HepG2 (cell line): ENCODE measurements around the gene NTMT1. TPM values are rescaled to one million over a fixed set of nuclear protein-coding genes. Genes with fewer than 3 reads are reported as not detected.

ENCODE experiments used
- ATAC-seq: fragments of 200-7000 bp; cut with Tn5 transposase; 3 replicates; pipeline ENCODE4 v1.9.1; 2020; ENCODE audit warnings: mild to moderate bottlenecking, moderate library complexity
- BruUV-seq: library from RNA; stranded (reverse); fragments of 400-500 nt; replicated peaks from 2 replicates; lab custom pipeline; 2021; lab: Mats Ljungman, UMichigan
- CTCF ChIA-PET: fragments of 300-600 bp; formaldehyde crosslinking; extraction: SDS; loops from one replicate; lab custom pipeline; 2021; ENCODE audit warnings: low total read pairs, inconsistent platforms, low intra/inter-chr PET ratio; lab: Yijun Ruan, JAX
- POLR2A ChIA-PET: fragments of 350-600 bp; sonication (Branson Sonifier 250); formaldehyde crosslinking; loops from one replicate; lab custom pipeline; 2020; ENCODE audit warnings: antibody characterized with exemption, inconsistent platforms; lab: Yijun Ruan, JAX
- DNase-seq: peaks from one replicate; pipeline ENCODE4 v3.0.0-alpha.2; 2015; ENCODE audit warnings: low spot score
- FAIRE-seq: peaks from 3 replicates; lab custom pipeline; 2011; peaks lifted over from hg19 to GRCh38; lab: Jason Lieb, UNC
- H2AFZ ChIP-seq: one replicate; pipeline ENCODE4 v1.6.1; 2011; ENCODE audit warnings: low read length, inconsistent platforms
- H3K27ac ChIP-seq: fragments of 300-600 bp; 3 replicates; pipeline ENCODE4 v1.8.0; 2011; ENCODE audit warnings: mixed run types, mild to moderate bottlenecking, mixed read lengths, low read length, inconsistent platforms; ENCODE audit not compliant: insufficient read depth; ENCODE audit errors: extremely low read length
- H3K27me3 ChIP-seq, 2 experiments: fragments of 200-600 bp in 1 of 2; 2 replicates in 1 of 2; 3 replicates in 1 of 2; pipeline versions ENCODE4 v1.6.0 to v1.8.0; 2011; ENCODE audit warnings: low read length in 2 of 2, mild to moderate bottlenecking in 2 of 2, moderate library complexity in 2 of 2, inconsistent platforms in 1 of 2; ENCODE audit not compliant: insufficient read depth in 2 of 2, control insufficient read depth in 1 of 2
- H3K36me3 ChIP-seq, 2 experiments: fragments of 200-600 bp in 1 of 2; replicated peaks in 1 of 2; 2 replicates in 1 of 2; 3 replicates in 1 of 2; pipeline versions ENCODE4 v1.5.1 to v1.8.0; 2011; ENCODE audit warnings: low read length in 2 of 2, inconsistent platforms in 1 of 2; ENCODE audit not compliant: insufficient read depth in 2 of 2, control insufficient read depth in 1 of 2
- H3K4me1 ChIP-seq: 2 replicates; pipeline ENCODE4 v1.5.1; 2012; ENCODE audit warnings: low read length, inconsistent platforms; ENCODE audit not compliant: insufficient read depth
- H3K4me2 ChIP-seq: 2 replicates; pipeline ENCODE4 v1.6.0; 2011; ENCODE audit warnings: low read depth, low read length, inconsistent platforms
- H3K4me3 ChIP-seq, 3 experiments: fragments of 200-600 bp in 1 of 3; sonication (generic), shearing (Covaris generic) in 1 of 3; replicated peaks in 1 of 3; 2 replicates each; pipeline ENCODE4 v1.5.1; 2011 to 2016; ENCODE audit warnings: low read length in 3 of 3, inconsistent platforms in 2 of 3, low read depth in 2 of 3, mild to moderate bottlenecking in 2 of 3, control low read depth in 1 of 3, mixed read lengths in 1 of 3; ENCODE audit not compliant: insufficient read depth in 1 of 3
- H3K79me2 ChIP-seq: one replicate; pipeline ENCODE4 v1.6.1; 2011; ENCODE audit warnings: low read length, inconsistent platforms; ENCODE audit not compliant: insufficient read depth
- H3K9ac ChIP-seq: 2 replicates; pipeline ENCODE4 v1.6.0; 2011; ENCODE audit warnings: mild to moderate bottlenecking, low read depth, low read length, inconsistent platforms; ENCODE audit not compliant: insufficient read depth
- H3K9me3 ChIP-seq: 2 replicates; pipeline ENCODE4 v1.5.1; 2012; ENCODE audit warnings: mild to moderate bottlenecking, low read length
- H4K20me1 ChIP-seq: 2 replicates; pipeline ENCODE4 v1.6.0; 2011; ENCODE audit warnings: inconsistent platforms, mild to moderate bottlenecking, low read length, moderate library complexity; ENCODE audit not compliant: insufficient read depth
- IRF2 ChIP-seq: IDR thresholded peaks from 2 replicates; pipeline ENCODE4 v1.6.1; 2018; ENCODE audit warnings: missing genetic modification reagents, missing compliant biosample characterization
- KDM1A ChIP-seq: IDR thresholded peaks from 2 replicates; pipeline ENCODE4 v1.6.1; 2016; ENCODE audit warnings: missing compliant biosample characterization
- MAZ ChIP-seq, 2 experiments: sonication (generic) in 1 of 2; formaldehyde crosslinking in 1 of 2; IDR thresholded peaks; 2 replicates each; pipeline versions ENCODE4 v1.5.0 to v1.6.1; 2012 to 2020; ENCODE audit warnings: low read depth in 2 of 2, mild to moderate bottlenecking in 2 of 2, borderline replicate concordance in 1 of 2, improper control_type of control experiment in 1 of 2, low read length in 1 of 2, missing genetic modification reagents in 1 of 2, moderate library complexity in 1 of 2
- MBD4 ChIP-seq: IDR thresholded peaks from 2 replicates; pipeline ENCODE4 v1.6.1; 2012; ENCODE audit warnings: low read length, inconsistent platforms, borderline replicate concordance
- NR0B2 ChIP-seq: sonication (generic); formaldehyde crosslinking; IDR thresholded peaks from 2 replicates; pipeline ENCODE4 v1.4.0; 2020; ENCODE audit warnings: mild to moderate bottlenecking, missing genetic modification reagents
- TOPORS ChIP-seq: sonication (generic); formaldehyde crosslinking; IDR thresholded peaks from 2 replicates; pipeline ENCODE4 v1.8.0; 2023; ENCODE audit warnings: mild to moderate bottlenecking, missing genetic modification reagents
- ZBTB26 ChIP-seq: IDR thresholded peaks from 2 replicates; pipeline ENCODE4 v1.6.1; 2016; ENCODE audit warnings: missing compliant biosample characterization, missing genetic modification reagents, borderline replicate concordance
- ZNF569 ChIP-seq: sonication (generic); formaldehyde crosslinking; IDR thresholded peaks from 2 replicates; pipeline ENCODE4 v1.5.0; 2020; ENCODE audit warnings: mild to moderate bottlenecking, missing genetic modification reagents, moderate library complexity, borderline replicate concordance
- WGBS: methylation state at CpG from one replicate; pipeline ENCODE4 v1.1.6; 2017; ENCODE audit warnings: low lambda C conversion rate; 5-methylcytosine and 5-hydroxymethylcytosine counted together
- in situ Hi-C: cut with HindIII; loops from 2 replicates; pipeline ENCODE4 v1.10.0; 2017; ENCODE audit warnings: low pct_unique_long_range_greater_than_20kb; ENCODE audit not compliant: extremely low pct_ligation_motif_present
- intact Hi-C: fragments of 100-400 bp; cut with micrococcal nuclease; formaldehyde crosslinking; loops from one replicate; pipeline ENCODE4 v1.10.0; 2022; ENCODE audit not compliant: unreplicated experiment
- polyA plus RNA-seq, 8 experiments: library from polyadenylated mRNA; depleted of rRNA in 3 of 8; stranded (reverse) in 7 of 8; unstranded in 1 of 8; fragments of >200 nt; fragmentation: Illumina TruSeq in 4 of 8; extraction: Trizol in 4 of 8; gene quantifications; 2 replicates each; pipeline versions ENCODE4 v1.2.1 to v1.2.3, GENCODE V29; 2011 to 2016; ENCODE audit warnings: low read depth in 4 of 8, missing spikeins in 1 of 8, mixed read lengths in 1 of 8; ENCODE audit not compliant: insufficient read depth in 1 of 8
- total RNA-seq, 5 experiments: library from RNA; depleted of rRNA; stranded (reverse); fragments of >200 nt; fragmentation: Illumina TruSeq; extraction: Trizol; gene quantifications; 2 replicates each; pipeline ENCODE4 v1.2.3, GENCODE V29; 2016; ENCODE audit warnings: low read depth in 1 of 5
- TF ChIP-seq, protein P1 (sequence below): sonication (generic); formaldehyde crosslinking; IDR thresholded peaks from 2 replicates; pipeline ENCODE4 v1.4.0; 2020; ENCODE audit warnings: missing genetic modification reagents
- TF ChIP-seq, protein P2 (sequence below): sonication (generic); formaldehyde crosslinking; IDR thresholded peaks from 2 replicates; pipeline ENCODE4 v1.5.0; 2020; ENCODE audit warnings: mild to moderate bottlenecking, missing genetic modification reagents

NTMT1 gene
- total and polyA plus RNA-seq, 2 of the 13 experiments (the other 11 are each of a cell fraction or from before 2014, with no cell fraction given): 49.1 to 53.8 TPM

- CTCF ChIA-PET: no interaction called here
- Histone ChIP-seq H3K27ac (no peak overlapping the region), H3K4me1 (no peaks in the 10 kb centered on the region), H3K9ac (no peak overlapping the region), H2AFZ (no peak overlapping the region), H3K4me2 (no peak overlapping the region), H3K36me3 (no peaks in the 10 kb centered on the region), H3K79me2 (no peaks in the 10 kb centered on the region), H3K9me3 (no peaks in the 10 kb centered on the region), H4K20me1 (no peaks in the 10 kb centered on the region), H3K27me3 (peaks cover 22 to 76% of the 10 kb centered on the region in 2 experiments), H3K4me3 (no peak overlapping the region)
- BruUV-seq: no TSS peak
- DNase-seq: no peak
- in situ Hi-C loops (no loop called here), intact Hi-C loops (no loop called here)
- ATAC-seq: no peak
- no peak for FAIRE-seq
- WGBS: 0% methylated on average over 3 of the region's 9 CpGs
- TF ChIP-seq, protein P1, sequence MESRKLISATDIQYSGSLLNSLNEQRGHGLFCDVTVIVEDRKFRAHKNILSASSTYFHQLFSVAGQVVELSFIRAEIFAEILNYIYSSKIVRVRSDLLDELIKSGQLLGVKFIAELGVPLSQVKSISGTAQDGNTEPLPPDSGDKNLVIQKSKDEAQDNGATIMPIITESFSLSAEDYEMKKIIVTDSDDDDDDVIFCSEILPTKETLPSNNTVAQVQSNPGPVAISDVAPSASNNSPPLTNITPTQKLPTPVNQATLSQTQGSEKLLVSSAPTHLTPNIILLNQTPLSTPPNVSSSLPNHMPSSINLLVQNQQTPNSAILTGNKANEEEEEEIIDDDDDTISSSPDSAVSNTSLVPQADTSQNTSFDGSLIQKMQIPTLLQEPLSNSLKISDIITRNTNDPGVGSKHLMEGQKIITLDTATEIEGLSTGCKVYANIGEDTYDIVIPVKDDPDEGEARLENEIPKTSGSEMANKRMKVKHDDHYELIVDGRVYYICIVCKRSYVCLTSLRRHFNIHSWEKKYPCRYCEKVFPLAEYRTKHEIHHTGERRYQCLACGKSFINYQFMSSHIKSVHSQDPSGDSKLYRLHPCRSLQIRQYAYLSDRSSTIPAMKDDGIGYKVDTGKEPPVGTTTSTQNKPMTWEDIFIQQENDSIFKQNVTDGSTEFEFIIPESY: no peak
- no peak for TF ChIP-seq MBD4
- TF ChIP-seq, protein P2, sequence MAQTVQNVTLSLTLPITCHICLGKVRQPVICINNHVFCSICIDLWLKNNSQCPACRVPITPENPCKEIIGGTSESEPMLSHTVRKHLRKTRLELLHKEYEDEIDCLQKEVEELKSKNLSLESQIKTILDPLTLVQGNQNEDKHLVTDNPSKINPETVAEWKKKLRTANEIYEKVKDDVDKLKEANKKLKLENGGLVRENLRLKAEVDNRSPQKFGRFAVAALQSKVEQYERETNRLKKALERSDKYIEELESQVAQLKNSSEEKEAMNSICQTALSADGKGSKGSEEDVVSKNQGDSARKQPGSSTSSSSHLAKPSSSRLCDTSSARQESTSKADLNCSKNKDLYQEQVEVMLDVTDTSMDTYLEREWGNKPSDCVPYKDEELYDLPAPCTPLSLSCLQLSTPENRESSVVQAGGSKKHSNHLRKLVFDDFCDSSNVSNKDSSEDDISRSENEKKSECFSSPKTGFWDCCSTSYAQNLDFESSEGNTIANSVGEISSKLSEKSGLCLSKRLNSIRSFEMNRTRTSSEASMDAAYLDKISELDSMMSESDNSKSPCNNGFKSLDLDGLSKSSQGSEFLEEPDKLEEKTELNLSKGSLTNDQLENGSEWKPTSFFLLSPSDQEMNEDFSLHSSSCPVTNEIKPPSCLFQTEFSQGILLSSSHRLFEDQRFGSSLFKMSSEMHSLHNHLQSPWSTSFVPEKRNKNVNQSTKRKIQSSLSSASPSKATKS: no peak
- no peak for TF ChIP-seq ZNF569 (CRISPR knock-in tag)
- TF ChIP-seq ZBTB26 (CRISPR knock-in tag): no peak
- TF ChIP-seq NR0B2 (CRISPR knock-in tag): no peak
- no peak for TF ChIP-seq KDM1A (CRISPR knock-in tag)
- TF ChIP-seq IRF2 (CRISPR knock-in tag): no peak
- TF ChIP-seq TOPORS: no peak
- TF ChIP-seq MAZ (IDR thresholded peaks at IDR 0.05; ENCODE audit: borderline replicate concordance, low read depth, low read length): no peak
- TF ChIP-seq MAZ (CRISPR knock-in tag; IDR thresholded peaks at IDR 0.05; ENCODE audit: low read depth): no peak
- POLR2A ChIA-PET: no interaction called here
These were observed 45.1 kb downstream of the NTMT1 start for GRCh38 chr9:129671065-129671464.
